Caki2 (cell line): ENCODE data around the gene TRAM2. TPM values are rescaled to one million over a fixed set of nuclear protein-coding genes. Genes with fewer than 3 reads are reported as not detected.
"Not testable (repeated sequence)": the region's sequence is repeated elsewhere in the genome, so short reads cannot be mapped to it uniquely, and the experiment has no call there.

Source experiments
- DNase-seq: peaks from one replicate; pipeline ENCODE4 v3.0.0-alpha.2; 2015; ENCODE audit warnings: low read depth
- in situ Hi-C: cut with HindIII; loops from 2 replicates; pipeline ENCODE4 v1.10.0; 2016; ENCODE audit warnings: low sequenced_read_pairs, low pct_unique_long_range_greater_than_20kb, mixed read lengths
- total RNA-seq: library from RNA; depleted of rRNA; stranded (reverse); fragments of >200 nt; shearing (Covaris generic); gene quantifications from 2 replicates; pipeline ENCODE4 v1.2.3, GENCODE V29; 2014; ENCODE audit warnings: low replicate concordance; rRNA removed

Gene TRAM2
- total RNA-seq, 1 experiment from 2014 or later = 7.3 TPM

DNA sequence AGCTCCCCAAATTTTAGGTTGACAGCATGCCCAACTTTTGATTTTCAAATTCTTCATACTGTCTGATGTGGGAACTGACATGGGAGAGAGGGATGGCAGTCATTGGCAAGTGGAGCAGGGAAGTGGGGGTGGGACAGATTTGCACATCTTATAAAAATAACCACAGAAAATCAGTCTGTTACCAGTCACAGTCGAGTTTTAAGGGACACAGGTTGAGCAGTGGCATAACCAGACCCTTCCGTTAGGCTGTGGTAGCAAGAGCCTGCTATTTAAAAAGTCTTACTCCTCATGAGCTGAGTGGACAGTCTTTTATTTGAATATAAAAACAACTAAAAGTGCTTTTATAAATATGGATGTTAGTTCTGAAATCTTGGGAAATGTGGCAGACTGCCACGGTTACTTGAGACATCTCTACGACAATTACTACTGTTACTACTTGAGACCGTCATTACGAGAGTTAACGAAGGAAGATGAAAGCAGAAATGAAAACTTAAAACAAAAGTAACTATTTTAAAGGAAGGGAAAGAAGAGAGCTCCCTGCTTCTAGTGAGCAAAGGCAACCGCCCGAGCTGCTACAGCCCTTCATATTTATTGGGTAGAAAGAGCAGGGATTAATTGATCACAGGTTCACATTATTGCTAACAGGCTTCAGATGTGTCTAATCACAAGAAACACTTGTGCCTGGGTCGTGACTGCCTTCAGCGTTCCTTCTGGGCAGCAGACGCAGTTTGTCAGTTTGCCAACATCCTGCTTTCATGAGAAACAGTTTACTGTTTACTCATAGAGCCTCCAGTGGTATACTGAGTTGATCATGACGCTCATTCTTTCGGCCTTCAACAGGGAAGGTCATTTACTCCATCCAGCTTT is 85.4 kb downstream of the TRAM2 start:
- in situ Hi-C loops = no loop called here
- no peak for DNase-seq

GRCh38 chr6:52489881-52490280 is 87.0 kb downstream of the TRAM2 start:
- no peak for DNase-seq
- in situ Hi-C loops = no loop called here

- in situ Hi-C loops = no loop called here
- DNase-seq = no peak
Measured at GRCh38 chr6:52483671-52484003, 93.2 kb downstream of the TRAM2 start.

DNA sequence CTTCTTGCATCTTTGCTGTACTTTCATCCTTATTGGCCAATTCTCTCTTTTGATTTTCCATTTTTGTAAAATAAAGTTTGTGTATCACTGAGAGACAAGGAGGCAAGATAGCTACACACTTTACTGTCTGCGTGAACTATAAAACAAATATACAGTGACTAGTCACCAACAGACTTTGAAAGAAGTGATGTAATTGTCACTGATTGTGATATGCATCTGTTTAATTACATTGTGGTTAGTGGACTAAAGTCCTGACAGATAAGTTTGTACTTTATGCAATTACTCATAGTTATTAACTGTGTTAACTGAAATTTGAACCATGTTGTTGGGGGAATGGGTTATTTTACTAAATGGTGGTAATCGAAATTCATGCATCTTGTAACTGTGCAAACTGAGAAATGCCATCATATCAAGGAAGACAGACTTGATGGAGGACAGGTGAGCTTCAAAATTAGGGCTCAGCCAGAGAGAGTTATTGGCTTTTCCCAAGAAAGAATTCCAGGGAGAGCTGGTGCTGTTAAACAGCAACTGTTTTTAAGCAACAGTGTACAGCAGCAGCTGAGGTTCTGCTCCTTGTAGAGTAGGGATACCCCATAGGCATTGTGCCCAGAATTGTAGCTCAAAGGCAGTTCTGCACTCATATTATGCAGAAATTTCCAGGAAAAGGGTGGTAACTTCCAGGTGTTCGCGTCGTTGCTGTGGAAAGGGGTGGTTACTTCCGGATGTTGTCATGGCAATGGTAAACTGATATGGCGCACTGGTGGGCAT is 93.8 kb downstream of the TRAM2 start:
- no peak for DNase-seq
- in situ Hi-C loops = no loop called here

DNA sequence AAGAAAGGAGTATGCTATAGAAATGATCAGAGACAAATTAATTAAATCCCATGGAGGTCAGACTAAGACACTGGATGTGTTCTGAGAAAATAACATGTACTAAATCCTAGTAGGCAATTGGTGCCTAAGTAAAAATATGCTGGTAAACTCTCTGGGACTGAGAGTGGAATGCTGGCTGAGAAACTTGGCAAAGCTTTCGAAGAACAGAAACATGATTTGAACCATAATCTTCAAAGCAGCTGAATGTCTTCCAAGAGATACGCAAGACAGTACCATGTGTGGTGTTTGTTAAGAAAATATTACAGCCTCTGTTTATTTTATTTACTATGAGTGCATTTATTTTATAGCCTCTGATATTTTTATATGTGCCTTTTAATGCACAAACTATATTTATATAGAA is 101.6 kb downstream of the TRAM2 start:
- in situ Hi-C loops = no loop called here
- no peak for DNase-seq

GRCh38 chr6:52474173-52474572 is 102.7 kb downstream of the TRAM2 start:
- in situ Hi-C loops = no loop called here
- no peak for DNase-seq

DNA sequence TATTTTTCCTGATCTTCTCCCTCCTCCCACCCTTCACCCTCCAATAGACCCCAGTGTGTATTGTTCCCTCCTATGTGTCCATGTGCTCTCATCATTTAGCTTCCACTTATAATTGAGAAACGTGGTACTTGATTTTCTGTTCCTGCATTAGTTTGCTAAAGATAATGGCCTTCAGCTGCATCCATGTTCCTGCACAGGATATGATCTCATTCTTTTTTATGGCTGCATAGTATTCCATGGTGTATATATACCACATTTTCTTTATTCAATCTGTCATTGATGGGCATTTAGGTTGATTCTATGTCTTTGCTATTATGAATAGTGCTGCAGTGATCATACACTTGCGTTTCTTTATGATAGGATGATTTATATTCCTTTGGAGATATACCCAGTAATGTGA is 115.7 kb downstream of the TRAM2 start:
- in situ Hi-C loops, DNase-seq: not testable (repeated sequence)

GRCh38 chr6:52457096-52457495 is 119.8 kb downstream of the TRAM2 start:
- DNase-seq = no peak
- in situ Hi-C loops = no loop called here

DNA sequence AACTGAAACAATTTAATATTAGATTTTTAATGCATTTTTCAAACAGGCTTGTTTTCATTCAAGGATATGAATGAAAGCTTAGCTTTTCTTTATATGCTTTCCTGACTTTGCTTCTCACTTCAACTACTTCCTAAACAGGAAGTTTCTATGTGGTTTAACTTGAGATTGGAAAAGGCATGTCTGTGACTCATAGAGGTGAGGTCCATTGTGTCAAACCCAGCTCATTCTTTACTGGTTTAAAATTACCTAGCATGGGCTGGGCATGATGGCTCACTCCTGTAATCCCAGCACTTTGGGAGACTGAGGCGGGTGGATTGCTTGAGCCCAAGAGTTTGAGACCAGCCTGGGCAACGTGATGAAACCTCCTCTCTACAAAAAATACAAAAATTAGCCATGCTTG is 122.3 kb downstream of the TRAM2 start:
- in situ Hi-C loops = no loop called here
- peak; percentile 62 for DNase-seq

Other genes with a start within 250 kb of the TRAM2 start
- gene PAQR8, start 214.9 kb downstream of the TRAM2 start, total RNA-seq = 3.7 and 3.9 TPM in 2 replicates
- gene EFHC1, start 156.7 kb downstream of the TRAM2 start, total RNA-seq = 22.5 and 30.7 TPM in 2 replicates
- 101 and 113 TPM in 2 replicates for gene TMEM14A, start 94.1 kb upstream of the TRAM2 start, total RNA-seq
- not detected in 2 replicates for gene GSTA2, start 186.4 kb upstream of the TRAM2 start, total RNA-seq
- not detected in 2 replicates for gene GSTA1, start 226.8 kb upstream of the TRAM2 start, total RNA-seq